ENCODE data around the gene DLG2. TPM values are rescaled to one million over a fixed set of nuclear protein-coding genes. Genes with fewer than 3 reads are reported as not detected.
A peak's percentile ranks its signal among the peaks of the same experiment; 100 is the strongest.
"Not testable (repeated sequence)": the region's sequence is repeated elsewhere in the genome, so short reads cannot be mapped to it uniquely, and the experiment has no call there.

The DLG2 gene
- total RNA-seq, 1 experiment from 2014 or later: 0.86 TPM

DNA sequence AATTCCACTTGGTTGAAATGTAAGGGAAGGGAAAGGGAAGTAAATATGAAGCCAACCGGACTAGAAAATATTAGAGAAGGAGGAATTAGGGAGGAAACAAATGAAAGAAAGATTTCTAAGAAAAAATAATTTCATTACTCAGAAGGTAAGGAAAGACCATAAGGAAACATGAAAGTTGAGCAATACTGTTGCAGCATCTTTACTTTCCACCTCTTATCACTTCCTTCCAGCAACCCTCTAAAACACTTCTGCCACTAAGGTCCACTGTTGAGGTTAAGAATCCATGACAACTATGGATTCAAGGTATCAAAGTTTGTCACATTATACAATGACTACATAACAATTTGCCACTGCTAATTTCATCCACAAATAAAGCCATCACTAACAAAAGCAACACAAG is 308.6 kb downstream of the DLG2 start:
- no peak for DNase-seq (ENCODE audit: low spot score)

DNA sequence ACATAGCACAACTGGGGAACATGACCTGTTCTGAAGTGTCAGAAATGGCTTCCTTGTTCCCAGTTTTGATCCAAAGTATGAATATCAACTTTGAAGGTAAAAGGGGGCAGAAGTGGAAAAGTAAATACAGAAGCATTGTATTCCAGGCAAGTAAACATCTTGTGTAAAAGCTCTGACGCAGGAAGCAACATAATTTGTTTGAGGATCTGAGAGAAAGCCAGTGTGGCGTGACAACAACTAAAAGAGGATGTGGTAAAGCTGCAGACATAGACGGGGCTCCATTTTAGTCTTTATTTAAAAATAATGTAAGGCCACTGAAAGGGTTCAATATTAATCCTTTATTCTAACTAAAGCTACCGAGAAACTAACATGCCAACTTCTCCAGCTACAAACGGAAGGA is 310.2 kb downstream of the DLG2 start:
- no peak for DNase-seq (ENCODE audit: low spot score)

DNA sequence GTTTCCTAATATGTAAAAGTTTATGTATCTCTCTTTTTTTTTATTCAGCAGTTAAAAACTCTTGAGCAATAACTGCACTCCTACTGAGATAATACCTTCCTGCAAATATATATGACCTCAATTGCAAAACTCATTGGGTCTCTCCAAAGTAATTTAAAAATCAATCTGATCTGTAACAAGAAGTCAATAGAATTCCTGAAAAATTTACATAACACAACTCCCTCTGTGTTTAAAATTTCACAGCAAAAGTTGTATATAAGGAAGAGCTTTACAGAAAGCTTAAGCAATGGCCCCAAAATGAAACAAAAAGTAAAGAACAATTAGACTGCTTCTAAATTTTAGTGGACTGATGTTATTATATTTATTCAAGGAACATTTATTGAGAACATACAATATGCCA is 313.4 kb downstream of the DLG2 start:
- DNase-seq (ENCODE audit: low spot score): no peak

DNA sequence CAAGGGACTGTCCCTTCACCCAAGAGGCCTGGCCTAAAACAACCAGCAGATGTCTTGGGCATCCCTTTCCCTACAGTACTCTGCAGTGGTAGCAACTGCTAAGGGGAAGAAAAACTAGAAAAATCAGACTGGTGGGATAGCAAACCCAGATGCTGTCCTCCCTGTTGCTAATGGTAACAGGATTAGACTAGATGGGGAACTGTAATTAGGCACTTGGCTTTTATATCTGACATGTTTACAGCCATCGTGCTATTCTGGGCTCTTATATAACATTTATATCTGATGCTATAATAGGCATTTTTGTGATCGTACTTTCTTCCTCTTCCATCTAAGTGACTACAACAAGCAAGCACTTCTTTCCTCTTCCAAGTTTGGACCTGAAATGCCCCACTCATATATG is 316.7 kb downstream of the DLG2 start:
- no peak for DNase-seq (ENCODE audit: low spot score)

DNA sequence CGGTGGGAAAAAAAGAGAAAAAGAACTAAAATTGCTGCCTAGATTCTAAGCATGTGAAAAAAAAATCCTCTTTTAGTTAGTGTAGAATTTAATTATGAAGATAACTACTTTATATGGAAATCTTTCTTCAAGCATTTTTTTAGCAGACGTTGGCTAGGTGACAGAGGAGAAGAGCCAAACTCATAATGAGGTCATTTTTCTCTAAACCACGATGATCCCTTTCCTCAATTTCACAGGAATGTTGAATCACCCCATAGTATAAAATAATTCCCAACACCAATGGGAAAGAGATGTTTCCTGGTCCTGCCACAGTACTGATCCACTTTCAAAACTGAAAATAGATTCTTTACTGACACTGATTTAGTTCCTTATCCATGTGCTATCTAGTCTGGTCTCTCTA is 319.8 kb downstream of the DLG2 start:
- DNase-seq (ENCODE audit: low spot score): no peak

DNA sequence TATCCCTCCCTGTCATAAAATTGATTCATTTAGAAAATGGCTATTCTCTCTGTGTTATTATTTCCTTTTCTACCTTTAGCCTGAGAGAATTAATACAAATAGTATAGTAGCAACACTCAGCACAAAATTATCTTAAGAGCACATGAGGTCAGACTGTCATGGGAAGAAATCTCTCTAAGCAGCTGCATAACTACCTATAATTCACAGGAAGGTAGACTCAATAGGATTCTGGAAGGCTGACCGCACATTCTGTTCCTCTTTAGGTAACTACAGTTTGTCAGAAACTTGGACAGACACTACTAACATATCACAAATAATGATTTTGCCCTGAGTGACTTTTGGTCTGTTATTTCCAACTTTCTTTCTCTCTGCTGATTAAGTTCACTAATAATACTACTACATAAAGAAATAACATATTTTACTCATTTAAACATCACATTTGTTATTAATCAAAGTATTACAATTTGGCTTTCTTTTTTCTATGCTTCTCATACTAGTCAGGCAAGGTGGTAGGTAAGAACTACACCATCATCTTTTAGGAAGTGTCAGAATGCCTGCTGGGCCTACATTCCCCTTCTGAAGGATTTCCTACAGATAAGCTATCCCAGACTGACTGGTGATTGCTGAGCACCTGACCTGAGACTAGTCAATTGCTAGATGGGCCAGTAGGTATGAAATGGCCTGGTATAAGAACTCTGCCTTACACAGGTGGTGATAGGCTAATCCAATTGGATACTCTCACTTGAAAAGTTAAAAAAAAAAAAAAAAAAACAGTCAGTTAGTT is 325.1 kb downstream of the DLG2 start:
- no peak for DNase-seq (ENCODE audit: low spot score)

DNA sequence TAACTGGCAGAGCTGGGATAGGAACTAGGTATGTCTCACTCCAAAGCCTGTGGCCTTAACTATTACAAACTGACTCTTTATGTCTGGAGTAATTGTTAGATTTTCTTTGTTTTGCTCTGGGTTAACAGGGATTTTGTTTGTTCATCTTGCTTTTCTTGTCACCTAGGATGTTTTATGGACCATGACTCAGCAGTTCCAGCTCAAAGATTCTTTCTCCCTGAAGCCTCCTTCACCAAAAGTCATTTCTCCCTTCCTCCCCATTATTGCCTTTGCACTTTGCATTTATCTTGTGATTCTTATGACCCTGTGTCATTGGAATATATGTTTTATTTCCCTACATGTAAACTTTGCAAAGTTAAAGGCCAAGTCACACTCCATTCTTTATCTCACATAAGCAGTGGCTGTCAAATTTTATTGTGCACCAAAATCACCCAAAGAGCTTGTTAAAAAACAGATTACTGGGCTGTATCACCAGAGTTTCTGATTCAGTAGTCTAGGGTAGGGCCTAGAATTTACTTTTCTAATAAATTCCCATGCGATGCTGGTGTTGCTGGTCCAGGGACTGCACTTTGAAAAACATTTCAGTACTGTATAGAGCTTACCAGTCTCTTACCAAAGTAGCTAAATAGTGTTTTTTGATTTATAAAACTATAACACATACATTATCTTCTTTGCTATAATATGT is 327.7 kb downstream of the DLG2 start:
- peak; percentile 16 for DNase-seq (ENCODE audit: low spot score)

DNA sequence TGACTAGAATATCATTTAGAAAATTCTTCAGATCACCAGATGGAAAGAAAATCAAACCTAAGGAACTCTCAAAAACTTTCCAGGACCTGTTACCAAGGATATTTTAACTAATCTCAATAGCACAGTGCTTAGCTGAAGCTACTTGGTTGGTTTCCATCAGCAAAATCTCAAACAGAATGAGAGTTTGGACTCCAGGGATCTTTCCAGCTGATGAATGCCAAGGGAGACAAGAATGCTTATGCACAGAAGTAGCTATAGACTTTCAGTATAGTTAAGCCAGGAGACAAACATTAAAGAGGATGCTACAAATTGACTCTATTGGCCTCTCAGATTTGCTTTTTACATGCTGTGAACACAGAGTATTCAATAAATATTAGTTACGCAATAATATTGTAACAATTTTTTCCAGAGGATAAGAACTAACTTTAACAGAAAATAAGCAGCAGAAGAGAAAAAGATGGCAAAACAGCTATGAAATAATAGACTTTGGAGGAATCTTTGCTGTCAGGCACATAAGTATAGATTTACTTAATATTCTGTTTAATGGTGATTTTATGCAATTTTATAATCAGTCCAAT is 331.4 kb downstream of the DLG2 start:
- no peak for DNase-seq (ENCODE audit: low spot score)

DNA sequence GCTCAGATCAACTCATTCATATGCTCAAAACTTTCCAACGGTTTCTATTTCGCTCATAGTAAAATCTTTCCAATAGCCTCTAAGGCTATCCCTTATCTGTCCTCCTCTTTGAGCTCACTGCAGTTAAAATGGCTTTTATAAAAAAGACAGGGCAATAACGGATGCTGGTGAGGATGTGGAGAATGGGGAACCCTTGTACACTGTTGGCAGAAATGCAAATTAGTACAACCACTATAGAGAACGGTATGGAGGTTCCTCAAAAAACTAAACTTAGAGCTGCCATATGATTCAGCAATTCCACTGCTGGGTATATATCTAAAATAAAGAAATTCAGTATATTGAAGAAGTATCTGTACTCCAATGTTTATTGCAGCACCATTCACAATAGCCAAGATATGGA is 345.6 kb downstream of the DLG2 start:
- DNase-seq (ENCODE audit: low spot score): no peak

DNA sequence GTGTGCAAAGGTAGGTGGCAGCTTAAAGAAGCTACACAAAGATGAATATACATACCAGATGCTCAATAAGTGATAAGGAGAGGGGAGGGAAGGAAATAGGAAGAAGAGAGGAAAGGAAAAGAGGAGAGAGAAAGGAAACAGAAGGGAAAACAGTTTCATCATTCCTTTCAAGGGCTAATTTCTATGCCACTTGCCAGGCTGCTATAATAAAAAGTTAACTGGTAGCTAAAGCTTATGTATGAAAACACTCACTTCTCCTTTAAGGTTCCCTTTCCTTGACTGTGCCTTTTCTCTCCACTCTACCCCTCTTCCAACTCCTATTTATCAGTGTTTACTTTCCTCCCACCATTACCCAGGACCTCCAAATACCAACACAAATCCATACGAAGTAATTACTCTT is 347.9 kb downstream of the DLG2 start:
- DNase-seq (ENCODE audit: low spot score): no peak

DNA sequence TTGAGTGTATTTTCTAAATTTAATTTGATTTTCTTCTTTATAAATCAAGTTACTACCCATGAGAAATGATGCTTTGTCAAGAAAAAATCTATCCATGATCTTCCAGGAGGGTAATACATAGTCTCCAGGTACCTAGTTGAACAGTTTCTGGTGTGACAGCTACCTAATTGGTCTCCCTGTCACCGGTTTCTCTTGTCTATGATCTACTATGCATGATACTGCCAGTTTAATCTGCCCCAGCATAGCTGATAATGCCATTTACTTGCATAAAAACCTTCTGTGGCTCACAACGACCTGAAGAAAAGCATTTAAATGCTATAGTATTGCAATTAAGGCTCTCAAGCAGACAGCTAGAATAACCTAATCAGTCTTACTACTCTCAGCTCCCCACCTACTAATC is 349.5 kb downstream of the DLG2 start:
- no peak for DNase-seq (ENCODE audit: low spot score)

DNA sequence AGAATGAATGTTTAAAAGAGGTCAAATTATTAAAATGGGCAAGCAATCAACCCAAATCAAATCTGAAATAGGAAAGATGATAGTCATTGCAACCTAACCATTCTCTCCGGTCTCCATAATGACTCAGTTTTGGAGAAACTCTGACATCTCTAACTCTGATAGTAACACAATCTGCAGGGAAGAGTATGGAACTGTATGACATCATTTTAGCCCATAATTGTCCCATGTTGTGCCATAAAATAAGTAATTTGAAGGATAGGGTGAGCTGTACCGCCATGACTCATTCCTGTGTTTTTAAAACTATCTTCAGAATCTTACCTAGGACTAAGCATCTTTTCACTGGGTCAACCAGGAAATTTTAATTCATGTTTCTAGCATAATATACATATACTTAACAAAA is 350.8 kb downstream of the DLG2 start:
- no peak for DNase-seq (ENCODE audit: low spot score)

DNA sequence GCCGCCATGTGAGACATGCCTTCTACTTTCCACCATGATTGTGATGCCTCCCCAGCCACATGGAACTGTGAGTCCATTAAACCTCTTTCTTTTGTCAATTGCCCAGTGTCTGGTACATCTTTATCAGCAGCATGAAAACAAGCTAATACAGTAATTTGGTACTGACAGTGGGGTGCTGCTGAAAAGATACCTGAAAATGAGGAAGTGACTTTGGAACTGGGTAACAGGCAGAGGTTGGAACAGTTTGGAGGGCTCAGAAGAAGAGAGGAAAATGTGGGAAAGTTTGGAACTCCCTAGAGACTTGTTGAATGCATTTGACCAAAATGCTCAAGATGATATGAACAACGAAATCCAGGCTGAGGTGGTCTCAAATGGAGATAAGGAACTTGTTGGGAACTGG is 356.8 kb downstream of the DLG2 start:
- DNase-seq (ENCODE audit: low spot score): not testable (repeated sequence)

DNA sequence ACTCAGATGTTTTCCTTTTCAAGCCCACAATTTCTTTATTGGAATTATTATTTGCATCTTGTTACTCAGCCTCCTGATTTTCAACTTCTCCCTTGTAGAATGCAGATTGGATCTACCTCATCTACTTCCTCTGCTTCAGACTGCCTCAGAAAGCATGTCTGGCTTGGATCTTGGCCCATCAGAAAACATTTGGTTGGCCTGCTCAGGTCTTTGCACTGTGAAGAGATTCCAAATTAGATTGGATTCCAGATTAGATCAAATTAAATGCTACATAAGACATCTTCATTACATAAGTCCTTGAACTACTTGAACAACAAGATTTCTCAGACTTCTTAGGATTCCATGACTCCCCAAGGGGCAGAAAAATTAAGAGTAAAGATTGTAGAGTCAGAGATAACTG is 358.0 kb downstream of the DLG2 start:
- no peak for DNase-seq (ENCODE audit: low spot score)

DNA sequence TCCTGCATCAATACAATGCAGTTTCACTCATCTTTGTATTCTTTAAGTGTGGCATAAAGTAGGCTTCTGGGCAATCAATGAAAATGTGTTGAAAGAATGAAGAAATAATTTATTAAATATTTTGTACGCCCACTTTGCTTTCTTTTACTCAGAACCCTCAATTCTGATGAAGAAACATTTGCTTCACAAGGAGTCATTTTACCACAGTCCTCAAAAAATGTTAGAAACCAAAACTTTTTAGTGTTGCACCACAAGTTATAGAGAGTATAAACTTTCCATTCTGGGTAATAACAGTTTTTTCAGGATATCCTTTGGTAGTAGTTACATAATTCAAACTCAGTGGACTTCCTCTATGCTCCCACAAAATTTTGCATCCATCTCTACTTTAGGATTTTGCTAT is 360.5 kb downstream of the DLG2 start:
- DNase-seq (ENCODE audit: low spot score): no peak

DNA sequence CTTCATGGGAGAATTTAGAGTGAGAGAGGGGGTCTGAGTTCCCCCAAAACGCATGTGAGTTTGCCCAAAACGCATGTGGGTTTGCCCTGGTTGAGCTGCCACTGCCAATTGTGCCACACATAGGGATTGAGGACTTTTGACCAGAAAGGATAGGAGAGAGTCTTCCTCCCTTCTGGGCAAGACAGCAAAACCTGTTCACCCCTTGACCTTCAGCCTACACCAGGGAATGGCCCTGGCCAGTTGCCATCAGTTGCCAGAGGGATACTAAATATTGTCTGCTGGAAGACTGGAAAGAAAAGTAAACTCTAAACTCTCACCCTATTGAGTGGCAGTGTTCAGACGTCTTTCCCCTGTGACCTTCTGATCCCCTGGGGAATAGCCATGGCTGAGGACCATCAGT is 363.8 kb downstream of the DLG2 start:
- no peak for DNase-seq (ENCODE audit: low spot score)

DNA sequence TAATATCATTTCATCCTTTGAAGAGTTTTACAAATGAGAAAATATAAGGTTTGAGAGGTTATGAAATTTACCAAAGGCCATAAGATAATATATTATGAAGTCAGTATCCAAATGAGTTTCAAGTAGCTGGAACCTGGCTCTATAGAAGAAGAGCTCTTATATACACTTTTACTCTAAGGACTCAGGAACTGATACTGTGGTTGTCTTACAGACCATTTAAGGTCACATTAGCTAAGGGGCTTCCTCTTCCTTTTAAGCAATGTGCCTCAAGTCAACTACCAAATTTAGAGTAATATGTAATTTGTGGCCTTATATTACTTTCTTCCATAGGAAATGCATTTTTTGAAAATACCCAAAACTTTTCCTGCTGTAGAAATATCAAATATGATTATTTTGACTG is 369.3 kb downstream of the DLG2 start:
- no peak for DNase-seq (ENCODE audit: low spot score)

DNA sequence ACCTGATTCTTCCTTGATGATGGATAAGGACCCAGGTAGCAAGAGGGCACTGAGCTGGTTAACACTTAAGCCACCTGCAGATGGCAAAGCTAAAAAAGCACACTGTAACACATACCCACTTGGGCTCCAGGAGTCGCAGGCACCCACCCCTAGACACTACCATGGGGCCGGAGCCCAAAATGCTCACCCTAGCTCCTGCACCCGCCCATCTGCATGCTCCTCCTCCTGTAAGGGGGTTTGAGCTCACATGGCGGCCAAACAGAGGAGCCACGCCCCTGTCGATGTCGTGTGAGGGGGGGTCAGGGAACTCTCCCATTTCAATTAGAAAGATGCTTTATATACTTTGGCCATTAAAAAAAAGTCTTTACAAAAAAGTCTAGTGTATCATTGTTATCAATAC is 370.7 kb downstream of the DLG2 start:
- DNase-seq (ENCODE audit: low spot score): no peak

DNA sequence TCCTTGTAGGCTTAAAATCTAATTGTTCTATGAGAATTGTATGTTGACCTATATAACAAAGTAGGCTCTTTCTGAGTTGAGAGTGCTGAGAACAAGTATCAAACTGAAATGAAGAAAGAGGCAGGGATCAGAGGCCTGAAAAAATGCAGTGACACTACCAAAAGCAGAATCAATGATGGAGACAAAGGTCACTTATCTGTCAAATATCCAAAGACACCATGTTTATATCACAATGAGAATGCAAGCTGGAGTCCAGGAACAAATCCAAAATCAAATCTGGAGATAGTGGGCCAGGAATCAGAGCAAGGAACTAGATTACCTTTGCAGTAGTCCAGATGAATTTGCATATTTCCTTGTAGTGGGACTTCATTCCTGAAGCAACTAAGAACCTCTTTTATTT is 377.7 kb downstream of the DLG2 start:
- DNase-seq (ENCODE audit: low spot score): no peak

DNA sequence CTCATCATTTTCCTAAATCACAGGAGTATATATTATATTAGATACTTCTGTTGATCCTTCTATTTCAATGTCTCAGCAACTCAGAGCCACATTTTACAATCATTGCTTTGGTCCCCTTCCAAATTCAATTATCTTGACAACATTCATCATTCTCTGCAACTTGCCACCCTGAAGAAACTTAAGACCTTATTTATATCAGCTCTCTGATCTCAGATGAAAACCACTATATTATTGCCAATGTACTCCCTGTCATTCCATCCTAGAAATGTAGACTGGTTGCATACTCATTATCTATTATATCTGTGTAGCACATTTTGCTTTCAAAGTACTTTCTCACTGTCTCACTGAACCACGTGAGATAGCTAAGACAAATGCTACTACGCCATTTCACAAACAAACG is 379.3 kb downstream of the DLG2 start:
- DNase-seq (ENCODE audit: low spot score): no peak

DNA sequence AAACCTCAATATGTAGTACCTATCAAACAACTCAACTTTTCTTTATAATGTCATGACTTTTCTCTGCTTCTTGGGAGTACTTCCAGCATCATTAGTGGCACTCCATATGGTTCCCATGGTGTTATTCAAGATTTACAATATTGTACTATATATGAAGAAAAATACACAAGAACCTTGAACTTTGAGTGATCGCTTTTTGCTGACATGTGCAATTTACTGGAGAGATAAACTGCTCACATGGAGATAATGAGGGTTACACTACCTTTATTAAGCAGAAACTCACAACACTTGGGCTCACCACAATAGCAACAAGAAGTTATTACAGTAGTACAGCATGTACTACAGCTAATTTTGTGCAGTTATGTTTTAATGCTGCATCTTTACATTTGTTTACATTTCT is 388.2 kb downstream of the DLG2 start:
- DNase-seq (ENCODE audit: low spot score): no peak

DNA sequence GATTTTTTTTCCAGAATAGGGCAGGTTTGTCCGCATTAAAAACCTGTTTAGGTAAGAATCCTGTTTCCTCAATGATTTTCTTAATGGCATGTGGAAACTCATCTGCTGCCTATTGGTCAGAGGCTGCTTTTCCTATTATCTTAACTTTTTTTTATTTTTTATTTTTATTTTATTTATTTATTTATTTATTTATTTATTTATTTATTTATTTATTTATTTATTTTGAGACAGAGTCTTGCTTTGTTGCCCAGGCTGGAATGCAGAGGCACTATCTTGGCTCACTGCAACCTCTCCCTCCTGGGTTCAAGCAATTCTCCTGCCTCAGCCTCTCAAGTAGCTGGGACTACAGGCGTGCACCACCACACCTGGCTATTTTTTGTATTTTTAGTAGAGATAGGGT is 389.1 kb downstream of the DLG2 start:
- not testable (repeated sequence) for DNase-seq (ENCODE audit: low spot score)

DNA sequence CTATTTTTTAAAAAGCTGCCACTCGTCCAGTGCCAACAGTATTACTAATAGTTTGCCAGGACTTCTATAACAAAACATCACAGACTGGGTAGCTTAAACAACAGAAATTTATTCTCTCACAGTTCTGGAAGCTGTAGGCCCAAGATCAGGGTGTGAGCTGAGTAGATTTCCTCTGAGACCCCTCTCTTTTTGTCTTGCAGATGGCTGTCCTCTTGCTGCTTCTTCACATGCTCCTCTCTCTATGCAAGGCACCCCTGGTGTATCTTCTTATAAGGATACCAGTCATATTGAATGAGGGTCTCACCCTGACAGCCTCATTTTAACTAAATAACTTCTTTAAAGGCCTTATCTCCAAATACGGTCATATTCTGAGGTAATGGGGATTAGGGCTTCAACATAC is 390.9 kb downstream of the DLG2 start:
- no peak for DNase-seq (ENCODE audit: low spot score)
